Inferior parietal cortex (tissue), 1 donor: Measurements from ENCODE around the gene KIF9.
A peak's percentile ranks its signal among the peaks of the same experiment; 100 is the strongest.
"Not testable (repeated sequence)": the region's sequence is repeated elsewhere in the genome, so short reads cannot be mapped to it uniquely, and the experiment has no call there.

Source experiments
- DNase-seq: peaks from one replicate; pipeline ENCODE4 v3.0.0-alpha.2; 2016; ENCODE audit errors: extremely low spot score

The KIF9 gene

DNA sequence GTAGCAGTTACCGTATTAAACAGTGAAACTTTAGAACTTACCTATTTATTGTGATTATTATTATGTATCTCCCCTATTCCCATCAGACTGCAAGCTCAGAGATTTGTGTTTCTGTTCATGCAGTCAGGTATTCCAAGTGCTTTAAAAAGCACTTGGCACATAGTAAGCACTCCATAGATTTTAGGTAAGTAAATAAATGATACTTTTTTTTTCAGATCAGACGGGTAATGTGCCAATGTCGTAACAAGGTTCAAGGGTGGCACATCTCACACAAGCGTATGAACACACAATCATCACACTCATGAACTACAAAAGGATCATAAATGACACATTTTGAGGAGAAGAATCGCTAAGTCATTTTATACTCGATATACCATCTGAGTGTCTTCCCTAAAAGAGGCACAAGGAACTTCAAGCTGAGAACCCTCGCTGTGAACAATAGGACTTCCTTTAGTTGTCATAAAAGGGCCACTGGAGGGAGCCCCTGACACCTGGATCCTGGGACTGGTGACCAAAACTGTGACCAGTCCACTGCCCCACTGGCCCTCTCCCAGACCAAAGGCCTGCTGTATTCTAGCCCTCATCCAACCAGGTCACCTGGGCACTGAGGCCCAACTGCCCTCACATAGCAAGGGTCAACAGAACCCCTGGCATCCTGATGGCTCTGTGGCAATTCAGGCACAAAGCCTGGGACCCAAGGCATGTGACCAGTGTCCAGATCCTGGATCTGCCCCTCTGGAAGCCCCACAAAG, 32.1 kb downstream of the KIF9 start:
- DNase-seq = peak; percentile 53

DNA sequence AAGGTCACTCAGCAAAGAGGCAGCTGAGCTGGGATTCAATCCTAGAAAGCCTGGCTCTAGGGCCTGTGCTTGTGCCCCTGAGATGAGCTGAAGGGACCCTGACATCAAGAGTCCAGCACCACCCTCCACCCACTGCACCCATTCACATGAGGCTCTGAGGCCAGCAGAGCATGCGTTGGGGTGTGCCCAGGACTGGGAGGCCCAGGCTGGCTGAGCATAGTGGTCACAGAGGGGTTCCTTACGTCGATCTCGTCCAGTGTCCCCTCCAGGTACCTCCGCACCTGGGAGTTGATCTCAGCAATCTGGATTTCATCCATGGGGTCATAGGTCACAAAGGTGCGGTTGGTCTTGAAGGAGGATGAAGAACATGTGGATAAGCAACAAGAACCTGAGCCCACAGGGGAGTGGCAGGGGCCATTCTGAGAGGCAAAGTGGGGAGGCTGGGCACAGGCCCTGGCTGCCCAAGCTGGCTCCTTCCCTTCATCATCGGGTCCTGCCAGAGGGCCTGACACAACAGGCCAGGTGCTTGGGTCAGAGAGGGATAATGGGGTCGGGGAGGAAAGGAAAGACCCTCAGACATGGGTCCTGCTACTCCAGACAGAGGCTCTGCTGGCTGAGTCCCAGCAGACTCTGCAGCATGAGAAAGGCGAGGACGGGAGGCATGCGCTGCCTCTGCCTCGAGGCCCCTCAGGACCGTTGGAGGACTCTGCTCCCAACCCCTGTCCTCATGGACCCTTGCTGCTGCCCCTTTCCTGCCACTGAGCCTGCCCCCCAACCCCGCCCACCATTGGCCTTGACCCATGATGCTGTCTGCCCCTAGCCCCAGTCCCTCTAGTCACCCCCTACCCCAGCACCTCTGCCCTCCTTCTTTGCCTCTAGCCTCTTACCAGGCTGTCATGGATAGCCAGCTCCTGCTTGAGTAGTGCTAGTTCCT, 35.2 kb downstream of the KIF9 start:
- DNase-seq = no peak

DNA sequence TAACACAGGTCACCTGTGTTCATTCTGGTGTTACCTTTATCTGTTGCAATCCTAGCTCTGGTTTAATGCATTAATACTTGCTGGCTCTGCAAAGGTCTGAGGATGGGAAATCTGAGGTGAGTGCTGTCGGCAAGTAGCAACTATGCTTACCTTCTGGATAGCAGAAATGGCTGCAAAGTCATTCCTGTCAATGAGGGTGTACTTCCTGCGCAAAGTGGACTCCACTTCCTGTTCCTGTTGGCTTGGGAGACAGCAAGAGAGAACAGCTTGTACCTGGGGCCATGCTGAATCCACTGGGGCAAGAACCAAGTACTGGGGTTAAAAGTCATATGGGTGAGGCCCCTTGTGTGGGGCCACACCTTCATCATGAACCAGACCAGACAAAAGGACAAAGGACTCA, 37.3 kb downstream of the KIF9 start:
- DNase-seq = no peak

DNA sequence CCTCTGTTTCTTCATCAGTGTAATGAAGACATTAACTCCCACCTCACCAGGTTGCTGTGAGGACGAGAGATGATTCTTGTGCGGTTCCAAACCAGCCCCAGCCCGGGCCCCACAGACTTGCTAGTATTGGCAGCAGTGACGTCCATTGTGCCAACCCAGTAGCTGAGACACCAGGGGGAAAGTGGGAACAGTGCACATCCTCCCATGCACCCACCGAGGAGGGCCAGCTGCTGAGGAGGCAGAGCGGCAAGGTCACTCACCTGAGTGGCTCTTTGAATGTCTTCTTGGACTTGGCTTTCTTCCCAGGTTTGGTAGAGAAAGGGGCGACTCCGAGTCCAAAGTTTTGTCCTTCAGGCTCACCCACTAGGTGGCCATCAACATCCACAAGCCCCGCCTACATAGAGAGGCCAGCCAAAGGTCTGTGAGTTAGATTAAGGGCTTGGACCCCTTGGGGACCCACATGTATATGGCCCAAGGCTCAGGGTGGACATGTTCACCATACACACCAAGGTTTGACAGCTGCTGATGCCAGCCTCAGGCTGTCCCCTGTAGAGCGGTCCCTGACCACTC, 38.0 kb downstream of the KIF9 start:
- DNase-seq = no peak

DNA sequence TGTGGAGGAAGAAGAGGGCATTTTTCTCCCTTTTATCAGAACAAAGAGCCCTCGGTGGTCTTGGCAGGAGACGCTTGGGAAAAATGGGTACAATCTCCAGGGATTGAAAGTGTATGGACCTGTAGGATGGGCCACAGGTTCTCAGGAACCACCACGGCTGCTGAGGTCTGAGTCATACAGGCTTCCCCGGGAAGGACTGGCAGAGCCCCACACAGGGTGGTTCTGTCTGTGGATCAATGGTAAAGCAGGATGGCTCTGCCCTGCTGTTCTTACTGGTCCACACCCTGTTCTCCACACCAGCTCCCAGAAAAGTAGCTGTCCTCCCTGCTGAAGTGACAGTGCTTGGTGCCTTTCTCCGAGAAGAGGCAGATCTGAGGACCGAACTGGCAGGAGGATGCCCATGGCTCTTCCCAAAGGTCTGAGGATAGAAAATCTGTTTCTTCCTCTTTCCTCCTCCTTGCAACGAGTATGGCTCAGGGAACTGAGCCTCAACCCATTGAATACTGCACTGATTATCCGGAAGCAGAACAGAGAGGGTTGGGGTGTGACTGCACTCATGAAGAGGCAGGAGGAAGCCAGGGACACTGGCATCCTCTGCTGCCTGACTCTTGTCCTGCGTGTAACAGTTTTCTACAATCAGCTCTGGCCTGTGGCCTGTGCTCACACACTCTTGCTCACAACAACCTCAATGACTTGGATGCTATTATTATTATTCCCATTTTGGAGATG, 39.0 kb downstream of the KIF9 start:
- no peak for DNase-seq

DNA sequence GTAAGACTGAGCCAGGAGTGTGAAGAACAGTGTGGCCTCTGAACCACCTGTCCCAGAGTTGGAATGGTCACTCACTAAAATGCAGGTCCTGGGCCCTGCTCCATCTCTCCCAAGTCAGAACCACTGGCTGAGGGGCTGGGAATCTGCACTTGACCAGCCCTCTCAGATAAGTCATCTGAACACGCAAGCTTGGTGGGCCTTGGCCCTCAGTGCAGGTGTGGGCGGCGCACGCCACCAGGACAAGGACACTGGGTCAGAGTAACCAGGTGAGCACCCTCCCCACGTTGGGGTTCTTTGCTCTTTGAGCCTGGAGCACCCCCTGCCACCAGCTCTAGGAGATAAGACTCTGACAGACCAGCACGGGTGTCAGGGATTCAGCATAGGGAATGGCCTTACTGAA, 42.7 kb downstream of the KIF9 start:
- DNase-seq = no peak

DNA sequence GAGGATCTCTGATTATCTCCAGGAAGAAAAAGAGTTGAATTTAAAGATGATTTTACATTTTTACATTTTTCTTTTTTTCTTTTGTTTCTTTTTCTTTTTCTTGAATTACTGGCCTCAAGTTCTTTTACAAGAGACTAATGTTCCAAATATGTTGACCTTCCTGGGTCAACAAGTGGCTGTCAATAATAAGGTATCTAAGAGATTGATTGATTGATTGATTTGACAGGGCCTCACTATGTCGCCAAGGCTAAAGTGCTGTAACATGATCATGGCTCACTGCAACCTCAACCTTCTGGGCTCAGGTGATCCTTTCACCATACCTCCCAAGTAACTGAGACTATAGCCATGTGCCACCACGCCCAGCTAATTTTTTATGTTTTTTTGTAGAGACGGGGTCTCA, 44.6 kb downstream of the KIF9 start:
- no peak for DNase-seq

DNA sequence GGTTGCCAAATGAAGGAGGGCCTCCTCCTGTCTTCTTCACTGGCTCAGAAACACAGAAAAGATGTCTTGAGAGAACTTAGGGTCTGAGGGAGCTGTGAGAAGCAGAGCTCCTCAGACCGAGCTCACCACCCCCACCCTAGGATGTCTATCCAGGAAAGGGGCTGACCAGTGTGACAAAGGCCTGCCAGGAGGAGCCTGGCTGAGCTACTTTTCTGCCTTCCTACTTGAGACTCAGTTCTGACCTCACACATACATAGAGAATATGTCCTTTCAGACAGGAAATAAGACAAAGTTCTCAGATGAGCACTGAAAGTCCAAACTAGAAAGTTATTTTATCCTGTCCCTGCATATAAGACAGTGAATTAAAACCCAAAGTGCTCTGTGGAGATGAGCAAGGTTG, 54.5 kb downstream of the KIF9 start:
- no peak for DNase-seq

DNA sequence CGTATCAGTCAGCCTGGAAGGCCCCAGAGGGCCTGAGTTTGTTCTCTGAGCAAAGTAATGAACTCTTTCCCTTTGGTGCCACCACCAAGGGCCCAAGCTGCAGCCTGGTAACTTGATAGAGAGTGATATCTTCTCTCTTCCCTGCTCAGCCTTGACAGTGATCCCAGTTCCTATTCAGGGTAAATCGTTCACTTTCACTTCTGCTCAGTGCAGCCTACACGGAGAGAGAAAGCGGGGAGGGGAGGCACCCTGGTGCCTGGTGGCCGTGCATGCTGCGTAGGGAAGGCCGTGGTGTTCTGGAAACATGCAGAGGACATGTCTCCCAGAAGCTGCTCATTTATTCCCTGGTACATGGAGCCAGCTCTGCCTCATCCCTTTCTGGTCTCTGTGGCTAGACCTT, 54.9 kb downstream of the KIF9 start:
- DNase-seq = no peak

DNA sequence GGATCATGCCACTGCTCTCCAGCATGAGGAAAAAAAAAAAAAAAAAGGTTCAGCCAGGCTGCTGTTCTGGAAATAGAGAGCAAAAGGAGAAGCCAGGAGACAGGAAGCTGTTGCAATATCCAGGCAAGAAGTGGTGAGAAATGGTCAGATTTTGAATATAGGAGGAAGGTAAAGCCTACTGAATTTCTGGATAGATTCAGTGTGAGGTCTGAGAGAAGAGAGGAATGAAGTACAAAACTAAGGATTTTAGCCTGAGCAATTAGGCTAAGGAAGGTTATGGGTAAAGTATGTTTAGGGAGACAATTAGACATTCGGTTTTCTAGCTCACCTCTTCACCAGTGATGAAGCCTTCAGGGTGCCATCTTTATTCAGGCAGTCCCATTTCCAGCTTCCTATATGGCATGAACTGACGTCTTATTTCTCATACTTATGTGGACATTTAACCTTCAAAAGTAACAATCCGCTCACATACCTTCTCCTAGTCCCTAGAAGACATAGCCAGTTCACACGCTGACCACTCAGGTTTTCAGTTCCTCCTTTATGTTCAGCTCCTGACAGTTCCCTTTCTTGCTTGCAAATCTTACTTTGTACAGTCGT, 57.2 kb downstream of the KIF9 start:
- no peak for DNase-seq

DNA sequence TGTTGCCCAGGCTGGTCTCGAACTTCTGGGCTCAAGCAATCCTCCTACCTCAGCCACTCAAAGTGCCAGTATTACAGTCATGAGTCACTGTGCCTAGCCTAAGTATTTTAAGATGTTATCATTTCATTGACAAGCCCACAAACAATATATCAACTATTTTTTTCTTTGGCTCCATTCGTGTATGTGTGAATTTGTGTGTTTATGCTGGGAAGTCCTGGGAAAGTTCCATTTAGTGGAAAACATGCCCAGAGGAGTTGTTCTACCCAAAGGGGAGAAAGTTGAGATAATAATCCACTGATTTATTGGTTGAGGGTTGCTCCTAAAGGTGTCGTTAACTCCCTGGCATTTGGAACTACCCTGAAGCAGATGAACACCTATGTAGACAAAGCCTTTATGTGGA, 58.8 kb downstream of the KIF9 start:
- DNase-seq = no peak

DNA sequence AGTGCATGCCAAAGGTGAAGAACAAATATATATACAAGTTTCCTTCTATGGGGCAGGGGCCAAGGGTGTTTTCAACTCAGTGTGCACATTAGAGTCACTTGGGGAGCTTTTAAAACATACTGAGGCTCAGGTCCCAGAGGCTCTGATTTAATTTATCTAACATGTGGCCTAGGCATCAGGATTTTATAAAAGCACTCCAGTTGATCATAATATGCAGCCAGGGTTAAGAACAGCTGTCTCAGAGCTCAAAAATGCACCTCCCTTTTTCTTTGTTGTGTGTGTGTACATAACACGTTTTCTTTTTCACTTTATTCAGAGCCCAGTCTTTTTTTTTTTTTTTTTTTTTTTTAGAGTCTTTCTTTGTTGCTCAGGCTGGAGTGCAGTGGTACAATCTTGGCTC, 60.8 kb downstream of the KIF9 start:
- no peak for DNase-seq

DNA sequence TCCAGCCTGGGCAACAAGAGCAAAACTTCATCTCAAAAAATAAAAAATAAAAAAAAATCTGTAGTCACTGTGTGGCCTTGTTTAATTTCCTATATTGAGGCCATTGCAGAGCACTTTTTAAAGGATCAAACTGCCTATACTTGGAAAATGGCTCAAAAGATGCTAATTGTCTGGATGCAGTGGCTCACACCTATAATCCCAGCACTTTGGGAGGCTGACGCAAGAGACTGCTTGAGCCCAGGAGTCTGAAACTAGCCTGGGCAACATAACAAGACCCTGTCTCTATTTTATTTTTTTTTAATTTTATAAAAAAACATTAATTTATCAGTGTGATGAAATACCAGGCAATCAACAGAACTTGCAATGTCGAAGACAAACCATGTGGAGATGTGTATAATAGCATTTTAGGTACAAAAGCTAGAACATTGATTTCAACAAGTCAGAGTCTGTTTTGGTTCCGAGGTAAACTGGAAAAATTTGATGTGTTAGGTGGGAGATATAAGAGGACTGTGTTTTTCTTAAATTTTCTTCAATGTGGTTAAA, 71.7 kb downstream of the KIF9 start:
- DNase-seq = no peak

DNA sequence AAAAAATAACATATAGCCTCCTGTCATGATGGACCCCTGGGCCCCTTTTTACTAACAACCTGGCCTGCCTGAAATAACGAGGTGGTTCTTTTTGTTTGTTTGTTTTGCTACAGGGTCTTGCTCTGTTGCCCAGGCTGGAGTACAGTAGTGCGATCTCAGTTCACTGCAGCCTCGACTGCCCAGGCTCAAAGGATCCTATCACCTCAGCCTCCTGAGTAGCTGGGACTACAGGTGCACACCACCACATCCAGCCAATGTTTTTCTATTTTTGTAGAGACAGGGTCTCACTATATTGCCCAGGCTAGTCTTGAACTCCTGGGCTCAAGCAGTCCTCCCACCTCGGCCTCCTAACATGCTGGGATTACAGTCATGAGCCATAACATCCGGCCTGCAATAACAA, 76.6 kb downstream of the KIF9 start:
- DNase-seq = not testable (repeated sequence)

DNA sequence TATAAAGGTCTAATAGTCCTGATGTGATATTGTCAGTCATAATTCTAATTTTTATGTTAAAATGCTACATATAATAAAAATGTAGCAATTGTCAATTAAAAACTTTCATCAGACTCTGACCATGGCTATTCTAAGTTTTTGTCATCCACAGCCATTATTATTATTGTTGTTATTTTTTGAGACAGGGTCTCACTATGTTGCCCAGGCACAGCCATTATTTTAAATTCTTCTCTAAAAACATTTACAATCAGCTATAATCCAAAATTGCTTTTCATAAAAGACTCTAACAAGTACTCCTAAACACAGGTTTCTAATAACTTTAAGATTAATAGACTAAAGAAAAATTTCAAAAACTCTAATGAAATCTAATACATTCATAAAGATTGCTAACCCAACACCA, 77.7 kb downstream of the KIF9 start:
- DNase-seq = no peak

DNA sequence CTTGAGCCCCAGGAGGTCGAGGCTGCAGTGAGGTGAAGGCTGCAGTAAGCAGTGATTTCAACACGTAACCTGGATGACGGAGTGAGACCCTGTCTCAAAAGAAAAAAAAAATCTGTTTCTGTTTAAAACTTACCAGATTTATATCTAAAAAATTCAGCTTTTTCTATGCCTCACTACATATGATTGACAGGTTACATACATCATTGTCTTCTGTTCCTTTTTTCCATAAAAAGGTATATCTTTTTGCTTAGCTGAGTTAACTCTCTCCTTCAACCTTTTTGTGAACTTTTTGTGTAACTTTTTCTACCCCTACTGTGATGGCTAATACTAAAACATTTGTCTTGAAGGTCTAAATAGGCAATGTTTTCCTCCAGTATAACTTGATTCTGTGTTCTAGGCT, 80.1 kb downstream of the KIF9 start:
- no peak for DNase-seq

DNA sequence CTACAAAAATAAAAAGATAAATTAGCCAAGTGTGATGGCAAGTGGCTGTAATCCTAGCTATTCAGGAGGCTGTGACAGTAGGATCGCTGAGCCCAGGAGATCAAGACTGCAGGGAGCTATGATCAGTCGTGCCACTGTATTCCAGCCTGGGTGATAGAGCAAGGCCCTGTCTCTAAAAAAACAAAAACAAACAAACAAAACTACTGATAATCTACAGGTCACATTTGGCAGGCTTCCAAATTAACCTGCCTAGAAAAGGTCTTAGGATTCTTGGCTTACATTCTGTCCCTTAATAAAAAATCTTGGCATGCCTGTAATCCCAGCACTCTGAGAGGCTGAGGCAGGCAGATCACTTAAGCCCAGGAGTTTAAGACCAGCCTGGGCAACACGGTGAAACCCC, 85.3 kb downstream of the KIF9 start:
- DNase-seq = no peak

DNA sequence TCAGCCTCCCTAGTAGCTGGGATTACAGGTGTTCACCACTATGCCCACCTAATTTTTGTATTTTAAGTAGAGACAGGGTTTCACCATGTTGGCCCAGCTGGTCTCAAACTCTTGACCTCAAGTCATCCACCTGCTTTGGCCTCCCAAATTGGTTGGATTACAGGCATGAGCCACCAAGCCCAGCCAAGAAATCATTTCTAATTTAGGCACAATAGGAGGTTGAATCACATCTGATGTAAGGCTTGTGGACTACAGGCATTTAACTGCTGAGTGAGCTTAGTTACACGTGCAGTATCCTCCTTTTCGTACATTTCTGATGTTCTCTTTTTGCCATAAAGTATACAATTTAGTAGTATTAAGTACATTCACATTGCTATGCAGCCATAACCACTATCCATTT, 87.6 kb downstream of the KIF9 start:
- no peak for DNase-seq

DNA sequence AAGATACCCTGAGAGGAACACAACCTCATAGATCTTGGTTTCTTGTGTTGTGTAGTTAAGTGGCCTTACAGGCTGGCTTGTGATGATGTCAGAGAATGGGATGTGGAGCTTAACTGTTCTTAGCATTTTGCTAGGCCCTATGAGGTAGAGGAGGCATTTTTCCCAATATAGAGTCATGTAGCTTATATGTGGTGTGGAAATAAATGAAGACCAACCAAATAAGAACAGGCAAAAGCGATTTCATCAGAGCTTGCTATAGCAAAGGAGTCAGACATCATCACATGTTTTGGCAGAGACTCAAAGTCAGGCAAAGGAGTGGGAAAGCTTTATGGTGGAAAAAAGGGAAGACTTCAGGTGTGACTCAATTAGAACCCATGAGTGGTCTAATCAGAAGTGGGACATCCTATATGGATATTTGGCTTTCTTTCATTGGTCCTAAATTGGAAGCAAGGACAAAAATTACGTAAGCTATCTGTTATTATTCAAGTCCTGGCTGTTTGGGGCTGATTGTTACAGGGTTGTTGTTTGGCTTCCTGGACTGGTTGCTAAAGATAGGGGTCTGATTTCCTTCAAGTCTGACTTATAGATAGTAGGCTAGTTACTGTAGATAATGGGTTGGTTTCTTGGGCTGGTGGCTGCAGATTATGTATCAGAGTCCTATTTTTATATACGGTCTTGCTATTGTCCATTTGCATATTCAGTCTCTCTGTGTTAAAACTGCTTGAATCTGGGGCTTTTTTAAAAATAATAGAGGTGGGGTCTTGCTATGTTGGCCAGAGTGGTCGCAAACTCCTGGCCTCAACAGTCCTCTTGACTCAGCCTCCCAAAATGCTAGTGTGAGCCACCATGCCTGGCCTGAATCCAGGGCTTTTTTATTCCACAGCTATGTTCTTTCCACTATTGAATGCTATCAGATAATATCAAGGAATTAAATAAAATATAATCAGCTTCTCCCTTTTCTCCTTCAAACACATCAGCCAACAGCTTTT, 88.4 kb downstream of the KIF9 start:
- DNase-seq = no peak

DNA sequence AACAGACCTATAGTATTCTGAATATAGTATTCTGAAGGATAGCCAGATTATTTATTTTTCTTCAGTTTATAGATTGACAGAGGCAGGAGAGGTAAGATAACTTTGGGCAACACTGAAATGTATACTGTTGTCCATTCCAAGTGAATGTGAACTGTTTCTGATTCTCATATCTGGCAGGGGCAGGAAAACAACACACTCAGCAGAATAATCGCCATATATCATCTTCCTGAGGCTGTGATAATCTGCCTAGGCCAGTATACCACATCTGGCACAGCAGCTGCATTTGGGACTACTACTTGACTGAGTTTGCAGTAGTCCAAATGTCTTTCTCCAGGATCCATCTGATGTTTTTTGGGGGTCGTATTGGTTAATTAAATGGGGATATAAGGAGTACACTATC, 96.3 kb downstream of the KIF9 start:
- no peak for DNase-seq
